Stimulated activated CD4-positive, alpha-beta T cell treated with anti-CD3 and anti-CD28 coated beads, Interleukin-4, amount 100 ng/mL, for 48 hours (primary cell): ENCODE results near the gene APOOL.

Source experiments
- DNase-seq, 2 donors: peaks; one replicate each; pipeline ENCODE4 v3.0.0-alpha.2; 2020; ENCODE audit warnings: low read depth in 2 of 2

The APOOL gene

DNA sequence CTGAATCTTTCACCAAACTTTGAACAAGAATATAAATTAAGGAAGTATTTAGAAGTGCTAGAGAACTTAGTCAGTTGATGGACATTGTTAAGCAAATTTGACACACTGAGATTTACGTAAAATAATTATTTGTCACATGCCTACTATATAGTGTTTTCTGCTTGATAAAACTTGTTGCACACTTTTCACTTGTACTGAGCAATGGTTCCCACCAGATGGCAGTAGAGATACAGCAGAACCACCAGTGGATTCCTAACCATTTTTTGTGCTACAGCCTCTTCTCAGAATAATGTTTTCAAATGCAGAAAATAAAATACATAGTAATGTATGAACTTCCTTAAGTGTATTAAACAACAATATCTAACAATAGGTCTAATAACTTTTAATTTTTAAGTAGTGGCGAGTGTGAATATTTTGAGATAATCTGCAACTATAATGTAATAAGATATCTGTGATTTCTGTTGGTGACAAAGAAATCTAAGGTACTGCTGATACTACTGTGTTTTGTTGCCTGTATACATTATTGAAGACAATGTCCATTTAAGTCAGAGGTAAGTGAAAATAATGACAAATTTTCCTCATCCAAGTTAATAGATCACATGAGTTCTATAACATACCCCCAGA is 81.2 kb downstream of the APOOL start:
- DNase-seq: no peak

DNA sequence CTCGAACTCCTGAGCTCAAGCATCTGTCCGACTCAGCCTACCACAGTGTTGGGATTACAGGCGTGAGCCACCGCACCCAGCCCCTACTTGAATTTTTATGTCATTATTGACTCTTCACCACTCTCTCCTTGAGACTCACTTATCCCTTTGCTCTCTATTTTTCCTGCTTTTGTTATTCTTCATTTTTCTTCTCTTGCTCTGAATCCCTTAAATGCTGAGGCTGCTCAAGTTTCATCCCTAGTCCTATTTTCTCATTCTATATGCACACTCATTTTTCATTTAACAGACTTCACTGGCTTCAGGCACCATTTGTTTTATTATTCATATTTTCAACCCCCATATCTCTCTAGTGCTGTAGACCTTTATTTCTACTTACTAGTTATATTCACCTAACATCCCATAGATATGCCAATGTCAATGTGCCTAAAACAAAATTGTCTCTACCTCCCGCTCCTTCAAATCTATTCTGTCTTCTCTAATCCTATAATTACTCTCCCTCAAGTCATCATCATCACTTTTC is 85.7 kb downstream of the APOOL start:
- DNase-seq: no peak

DNA sequence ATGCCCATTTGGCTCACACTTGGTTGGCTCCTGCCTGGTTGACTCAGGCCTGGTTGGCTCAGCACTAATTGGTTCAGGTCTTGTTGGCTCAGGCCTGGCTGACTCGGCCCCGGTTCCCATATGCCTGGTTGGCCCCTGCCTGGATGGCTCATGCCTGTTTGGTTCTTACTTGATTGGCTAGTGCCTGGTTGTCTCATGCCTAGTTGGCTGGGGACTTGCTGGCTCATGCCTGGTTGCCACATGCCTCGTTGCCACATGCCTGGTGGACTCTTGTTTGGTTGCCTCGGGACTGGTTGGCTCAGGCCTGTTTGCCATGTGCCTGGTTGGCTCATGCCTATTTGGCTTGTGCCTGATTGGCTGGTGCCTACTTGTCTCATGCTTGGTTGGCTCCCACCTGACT is 103.7 kb downstream of the APOOL start:
- DNase-seq: no peak

DNA sequence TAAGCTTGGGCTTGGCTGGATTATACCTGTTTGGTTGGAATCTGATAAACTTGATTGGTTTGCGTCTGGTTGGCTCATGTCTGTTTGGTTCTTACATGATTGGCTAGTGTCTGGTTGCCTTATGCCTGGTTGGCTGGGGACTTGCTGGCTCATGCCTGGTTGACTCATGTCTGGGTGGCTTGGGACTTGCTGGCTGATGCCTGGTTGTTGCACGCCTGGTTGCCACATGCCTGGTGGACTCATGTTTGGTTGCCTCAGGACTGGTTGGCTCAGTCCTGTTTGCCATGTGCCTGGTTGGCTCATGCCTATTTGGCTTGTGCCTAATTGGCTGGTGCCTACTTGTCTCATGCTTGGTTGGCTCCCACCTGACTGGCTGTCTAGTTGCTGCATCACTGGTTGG is 104.5 kb downstream of the APOOL start:
- DNase-seq: no peak

DNA sequence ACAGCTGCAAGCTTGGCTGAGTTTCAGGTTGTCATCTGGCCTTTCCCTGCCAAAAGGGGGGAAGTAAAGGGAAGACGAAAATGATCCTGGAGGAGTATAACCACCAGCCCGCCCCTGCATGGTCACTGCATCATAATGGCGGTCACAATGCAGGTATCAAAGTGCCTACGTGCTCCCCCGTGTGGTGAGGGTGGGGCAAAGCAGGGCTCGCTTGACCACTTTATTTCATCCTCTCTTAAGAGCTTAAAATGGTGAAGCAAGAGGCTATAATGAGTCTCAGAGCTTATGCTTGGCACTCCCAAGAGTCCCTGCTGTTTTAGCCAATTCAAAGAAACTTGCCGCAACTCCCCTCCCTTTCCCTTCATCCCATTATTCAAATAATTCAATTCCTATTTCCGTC is 105.6 kb downstream of the APOOL start:
- no peak for DNase-seq

DNA sequence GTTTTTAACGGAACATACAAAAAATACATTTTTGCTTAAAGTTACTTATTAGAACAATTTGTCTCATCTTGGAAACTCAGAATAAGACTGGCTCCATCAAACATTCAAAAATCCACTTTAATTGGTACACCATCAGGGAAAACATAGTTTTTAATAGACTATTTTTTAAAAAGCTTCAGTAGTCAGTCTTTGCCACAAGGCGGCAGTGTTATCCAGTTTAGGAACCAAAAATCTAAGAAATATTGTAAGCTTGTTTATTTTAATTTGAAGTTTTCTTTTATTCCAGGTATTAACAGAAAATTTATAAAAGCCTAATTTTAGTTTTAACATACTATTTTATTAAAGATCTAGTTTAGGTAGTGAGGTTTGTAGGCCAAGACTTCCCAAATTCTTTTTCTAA is 107.7 kb downstream of the APOOL start:
- DNase-seq: no peak

DNA sequence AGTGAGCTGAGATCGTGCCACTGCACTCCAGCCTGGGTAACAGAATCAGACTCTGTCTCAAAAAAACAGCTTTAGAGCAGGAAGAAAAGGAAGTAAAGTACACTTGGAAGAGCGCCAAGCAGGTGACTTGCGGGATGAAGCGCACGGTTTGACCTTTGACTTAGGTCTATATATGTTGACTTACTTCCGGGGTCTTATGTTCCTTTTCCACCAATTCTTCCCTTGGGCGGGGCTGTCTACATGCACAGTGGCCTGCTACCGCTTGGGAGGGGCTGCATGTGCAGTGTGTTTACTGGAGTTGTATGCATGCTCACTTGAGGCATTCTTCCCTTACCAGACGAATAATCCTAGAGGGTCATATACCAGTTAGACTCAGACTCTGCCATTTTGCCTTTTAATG is 108.6 kb downstream of the APOOL start:
- DNase-seq: no peak

DNA sequence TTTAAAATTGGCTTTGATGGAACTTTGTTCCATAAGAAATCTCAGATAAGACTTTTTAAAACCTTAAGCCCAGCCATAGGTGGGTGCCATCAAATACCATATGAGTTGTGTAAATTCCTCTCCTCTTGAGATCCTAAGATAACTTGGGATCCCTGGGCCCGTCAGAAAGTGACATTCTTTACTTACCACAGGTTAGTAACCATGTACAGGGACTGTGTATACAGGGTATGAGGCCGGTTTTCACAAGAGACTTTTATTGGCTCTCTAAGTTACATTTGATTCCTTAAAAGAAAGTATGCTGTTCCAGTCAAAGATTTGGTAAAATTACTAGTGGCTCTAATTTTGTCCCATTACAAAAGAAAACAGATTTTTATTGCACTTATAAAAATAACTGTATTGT is 110.1 kb downstream of the APOOL start:
- DNase-seq: no peak

DNA sequence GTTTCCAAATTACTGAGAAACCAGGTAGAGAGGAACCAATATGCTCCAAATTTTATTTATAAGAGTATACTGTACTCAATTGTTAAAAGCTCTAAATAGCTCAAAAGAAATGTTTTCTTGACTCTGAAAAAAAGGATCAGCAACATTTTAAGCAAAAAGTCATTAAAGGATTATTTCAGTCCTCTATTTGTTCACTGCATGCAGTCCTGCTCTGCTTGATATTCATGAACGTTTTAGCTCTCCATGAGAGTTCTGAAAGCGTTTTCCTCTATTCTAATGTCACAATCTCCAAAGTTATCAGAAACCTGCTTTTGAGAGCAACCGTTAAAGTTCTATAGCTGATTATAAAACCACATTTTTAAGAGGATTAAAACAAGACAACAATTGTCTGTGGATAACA is 110.5 kb downstream of the APOOL start:
- DNase-seq: no peak

DNA sequence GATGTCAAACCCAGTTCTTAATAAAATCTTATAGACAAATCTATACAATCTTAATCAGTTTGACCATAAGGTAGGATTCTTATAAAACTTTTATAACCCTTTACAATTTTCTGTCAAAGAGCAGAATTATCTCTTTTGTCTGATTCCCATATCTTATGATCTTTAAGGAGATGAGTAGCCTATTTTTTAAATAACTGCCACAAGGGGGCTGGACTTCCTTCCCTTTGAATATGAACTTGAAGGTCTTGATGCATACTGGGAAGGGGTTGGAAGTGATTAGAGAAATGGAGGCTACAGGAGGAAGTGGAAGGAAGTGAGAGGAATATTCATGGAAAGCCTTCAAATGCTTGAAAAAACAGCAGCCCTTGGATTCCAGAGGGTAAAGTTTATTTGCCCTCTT is 111.1 kb downstream of the APOOL start:
- no peak for DNase-seq

DNA sequence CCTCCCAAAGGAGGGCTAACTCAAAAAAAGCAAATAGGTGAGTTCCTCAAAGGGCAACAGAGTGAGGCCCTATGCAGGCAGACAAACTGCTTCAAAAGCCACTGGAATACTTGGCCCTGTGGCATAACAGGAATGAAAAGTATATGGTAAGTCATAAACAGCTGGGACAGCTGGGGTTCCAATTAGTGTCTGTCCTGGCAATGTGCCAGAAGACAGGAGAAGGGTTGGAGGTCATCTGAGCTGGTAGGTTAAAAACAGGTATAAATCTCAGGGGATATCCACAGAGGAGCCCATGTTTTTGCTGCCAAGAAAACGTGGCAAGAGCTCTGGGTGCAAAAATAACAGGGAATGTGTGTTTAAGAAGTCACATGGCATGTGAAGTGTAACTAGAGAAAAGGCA is 111.6 kb downstream of the APOOL start:
- no peak for DNase-seq

DNA sequence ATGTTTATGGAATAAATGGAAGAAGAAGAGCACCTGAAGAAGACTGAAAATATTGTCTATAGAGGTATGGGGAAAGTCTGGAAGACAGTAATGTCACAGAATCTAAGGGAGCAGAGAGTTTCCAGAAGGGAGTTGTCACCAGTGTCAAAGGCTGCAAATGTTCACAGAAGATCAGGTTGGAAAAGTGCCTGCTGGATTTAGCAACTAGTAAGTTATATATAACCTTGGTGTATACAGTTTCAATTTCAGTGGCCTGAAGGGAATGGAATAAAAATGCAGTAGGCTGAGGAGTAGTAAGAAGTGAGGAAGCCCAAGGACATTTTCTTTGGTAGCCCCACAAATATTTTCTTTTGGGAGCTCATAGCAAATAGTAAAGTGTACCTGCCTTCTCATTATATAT is 132.7 kb downstream of the APOOL start:
- DNase-seq: no peak

DNA sequence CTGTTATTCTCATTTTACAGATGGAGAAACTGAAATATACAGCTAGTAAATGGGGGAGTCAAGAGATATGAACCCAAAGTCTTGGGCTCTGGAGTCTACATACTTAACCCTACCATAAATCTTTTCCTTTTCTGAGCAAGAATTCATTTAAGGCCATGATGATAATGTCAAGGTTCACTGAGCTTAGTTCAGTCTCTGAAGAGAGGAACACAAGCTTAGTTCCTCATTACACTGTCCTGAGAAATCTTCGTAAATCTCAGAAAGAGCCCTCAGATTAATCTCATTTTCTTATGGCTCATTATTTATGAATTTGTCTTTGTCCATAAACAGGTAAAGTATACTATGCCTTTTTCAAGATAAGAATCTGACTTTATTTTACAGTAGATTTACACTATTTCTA is 135.7 kb downstream of the APOOL start:
- no peak for DNase-seq

DNA sequence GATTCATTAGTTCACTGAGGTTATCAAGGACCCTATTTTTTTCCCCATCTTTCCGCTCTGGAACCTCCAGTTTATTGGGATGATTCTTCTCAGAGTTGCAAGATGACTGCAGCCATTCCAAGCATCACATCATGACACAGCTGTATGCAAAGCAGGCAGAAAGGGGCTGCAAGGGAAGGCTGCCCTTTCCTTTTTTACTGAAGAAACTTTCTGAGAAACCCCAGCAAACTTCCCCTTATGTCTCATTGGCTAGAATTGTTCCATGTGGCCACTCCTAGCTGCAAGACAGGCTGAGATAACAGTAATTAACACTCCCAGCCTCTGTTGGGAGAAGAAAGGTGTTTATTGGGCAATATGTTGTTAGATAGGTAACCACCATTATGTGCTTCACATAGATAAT is 137.3 kb downstream of the APOOL start:
- DNase-seq: no peak
